ENCODE data around the gene SUGP2. TPM values are rescaled to one million over a fixed set of nuclear protein-coding genes. Genes with fewer than 3 reads are reported as not detected.

The SUGP2 gene
- total RNA-seq, 1 experiment from 2014 or later, result 74.1 TPM

- Histone ChIP-seq H3K36me3 (ENCODE audit: control insufficient read depth, insufficient read depth, low read length) (no peaks in the 10 kb centered on the region), H3K9me3 (no peaks in the 10 kb centered on the region), H3K4me1 (no peaks in the 10 kb centered on the region), H3K4me3 (ENCODE audit: low read depth, low read length) (no peak overlapping the region), H3K27me3 (replicated peaks; ENCODE audit: control insufficient read depth, insufficient read depth, low read length) (no peaks in the 10 kb centered on the region)
- no peaks in the 10 kb centered on the region for H3K9me3 Mint-ChIP-seq (ENCODE audit: unreplicated experiment)
- no peaks in the 10 kb centered on the region for H3K36me3 Mint-ChIP-seq (ENCODE audit: insufficient read depth, unreplicated experiment)
- CTCF ChIA-PET, result interaction anchor here (1.2 kb wide), 1 partner anchor 12 kb away, joined by 4 read pairs; no protein-coding TSS in a partner anchor
- TF ChIP-seq CTCF (IDR thresholded peaks at IDR 0.05; ENCODE audit: insufficient read depth in 1 of 2, low read depth in 1 of 2, low read length in 1 of 2, severe bottlenecking in 1 of 2, unreplicated experiment in 1 of 2), result no peak
- POLR2A ChIA-PET, result no interaction called here
- no peaks in the 10 kb centered on the region for H3K4me1 Mint-ChIP-seq (ENCODE audit: low read depth, unreplicated experiment)
- intact Hi-C loops (cut with micrococcal nuclease; ENCODE audit: unreplicated experiment), result no loop called here
- no peaks in the 10 kb centered on the region for H3K27me3 Mint-ChIP-seq (ENCODE audit: insufficient read depth, unreplicated experiment)
- DNase-seq, result no peak
- H3K4me3 Mint-ChIP-seq (ENCODE audit: unreplicated experiment), result no peak overlapping the region
- no TSS peak for BruUV-seq (replicated peaks)
- H3K27ac Mint-ChIP-seq (ENCODE audit: unreplicated experiment), result no peak overlapping the region
These were observed 57.4 kb downstream of the SUGP2 start for GRCh38 chr19:18975869-18976268.

- Histone ChIP-seq H3K36me3 (ENCODE audit: control insufficient read depth, insufficient read depth, low read length) (no peaks in the 10 kb centered on the region), H3K9me3 (no peaks in the 10 kb centered on the region), H3K4me1 (no peaks in the 10 kb centered on the region), H3K4me3 (ENCODE audit: low read depth, low read length) (no peak overlapping the region), H3K27me3 (replicated peaks; ENCODE audit: control insufficient read depth, insufficient read depth, low read length) (no peaks in the 10 kb centered on the region)
- DNase-seq, result no peak
- TF ChIP-seq CTCF (IDR thresholded peaks at IDR 0.05; ENCODE audit: insufficient read depth in 1 of 2, low read depth in 1 of 2, low read length in 1 of 2, severe bottlenecking in 1 of 2, unreplicated experiment in 1 of 2), result no peak
- Mint-ChIP-seq H3K4me3 (ENCODE audit: unreplicated experiment) (no peak overlapping the region), H3K4me1 (ENCODE audit: low read depth, unreplicated experiment) (no peaks in the 10 kb centered on the region), H3K36me3 (ENCODE audit: insufficient read depth, unreplicated experiment) (no peaks in the 10 kb centered on the region), H3K27ac (ENCODE audit: unreplicated experiment) (no peak overlapping the region), H3K27me3 (ENCODE audit: insufficient read depth, unreplicated experiment) (no peaks in the 10 kb centered on the region), H3K9me3 (ENCODE audit: unreplicated experiment) (no peaks in the 10 kb centered on the region)
- ChIA-PET POLR2A (no interaction called here), CTCF (no interaction called here)
- no TSS peak for BruUV-seq (replicated peaks)
- intact Hi-C loops (cut with micrococcal nuclease; ENCODE audit: unreplicated experiment), result no loop called here
These were observed 58.3 kb downstream of the SUGP2 start for GRCh38 chr19:18975011-18975410.

- CTCF ChIA-PET, result interaction anchor here (0.6 kb wide), 1 partner anchor 126 kb away, joined by 5 read pairs; no protein-coding TSS in a partner anchor
- BruUV-seq (replicated peaks), result no TSS peak
- no peaks in the 10 kb centered on the region for H3K4me1 Mint-ChIP-seq (ENCODE audit: low read depth, unreplicated experiment)
These were observed 60.5 kb downstream of the SUGP2 start for GRCh38 chr19:18972851-18973250.

More at GRCh38 chr19:18972851-18973250, 60.5 kb downstream of the SUGP2 start:
- Mint-ChIP-seq H3K36me3 (ENCODE audit: insufficient read depth, unreplicated experiment) (no peaks in the 10 kb centered on the region), H3K9me3 (ENCODE audit: unreplicated experiment) (no peaks in the 10 kb centered on the region), H3K27me3 (ENCODE audit: insufficient read depth, unreplicated experiment) (no peaks in the 10 kb centered on the region), H3K4me3 (ENCODE audit: unreplicated experiment) (no peak overlapping the region), H3K27ac (ENCODE audit: unreplicated experiment) (no peak overlapping the region)
- intact Hi-C loops (cut with micrococcal nuclease; ENCODE audit: unreplicated experiment), result no loop called here
- Histone ChIP-seq H3K27me3 (replicated peaks; ENCODE audit: control insufficient read depth, insufficient read depth, low read length) (no peaks in the 10 kb centered on the region), H3K4me3 (ENCODE audit: low read depth, low read length) (no peak overlapping the region), H3K36me3 (ENCODE audit: control insufficient read depth, insufficient read depth, low read length) (no peaks in the 10 kb centered on the region), H3K9me3 (no peaks in the 10 kb centered on the region), H3K4me1 (no peaks in the 10 kb centered on the region)
- TF ChIP-seq CTCF (IDR thresholded peaks at IDR 0.05; ENCODE audit: insufficient read depth in 1 of 2, low read depth in 1 of 2, low read length in 1 of 2, severe bottlenecking in 1 of 2, unreplicated experiment in 1 of 2), result no peak
- no peak for DNase-seq
- POLR2A ChIA-PET, result no interaction called here
